GM13976 (cell line): ENCODE results near the gene GCFC2.

ENCODE experiments used
- DNase-seq: peaks from one replicate; pipeline ENCODE4 v3.0.0; 2012; ENCODE audit warnings: low spot score
- CTCF ChIP-seq: IDR thresholded peaks from 2 replicates; pipeline ENCODE4 v1.5.1; 2012; ENCODE audit warnings: borderline replicate concordance, mild to moderate bottlenecking; ENCODE audit not compliant: insufficient read depth; ENCODE audit errors: extremely low read depth, missing control alignments, control extremely low read depth
- in situ Hi-C: fragments of 300-500 bp; cut with MboI; formaldehyde crosslinking; loops from one replicate; pipeline ENCODE4 v1.12.0; 2022; ENCODE audit warnings: low sequenced_read_pairs, mixed read lengths, inconsistent platforms; ENCODE audit not compliant: unreplicated experiment

Gene GCFC2

GRCh38 chr2:75622929-75623328 lies 87.8 kb downstream of the GCFC2 start:
- in situ Hi-C loops, result loop anchor here (25.0 kb wide), 1 partner anchor 711 kb away; no protein-coding TSS in a partner anchor
- no peak for TF ChIP-seq CTCF
- DNase-seq, result no peak

DNA sequence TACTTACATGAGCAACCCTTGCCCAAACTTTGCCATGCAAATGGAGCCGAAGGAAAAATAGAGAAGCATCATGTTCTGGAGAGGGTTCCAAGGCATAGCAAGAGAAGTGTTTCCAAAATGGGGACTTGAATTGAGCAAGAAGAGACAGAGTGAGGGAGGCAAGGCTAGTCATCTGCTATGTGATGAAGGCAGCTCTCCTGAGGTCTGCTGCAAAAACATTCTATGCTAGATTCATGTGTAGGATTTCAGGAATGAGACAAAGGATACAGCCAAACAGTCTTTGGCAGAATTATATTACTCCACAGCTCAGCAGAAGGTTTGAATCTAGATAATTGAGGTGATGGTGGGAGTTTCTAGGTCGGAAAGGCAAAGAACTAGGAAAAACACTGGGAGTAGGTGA lies 88.2 kb downstream of the GCFC2 start:
- DNase-seq, result no peak
- TF ChIP-seq CTCF, result no peak
- in situ Hi-C loops, result loop anchor here (25.0 kb wide), 1 partner anchor 710 kb away; no protein-coding TSS in a partner anchor

GRCh38 chr2:75621228-75621627 lies 89.5 kb downstream of the GCFC2 start:
- no peak for DNase-seq
- in situ Hi-C loops, result loop anchor here (25.0 kb wide), 1 partner anchor 709 kb away; no protein-coding TSS in a partner anchor
- no peak for TF ChIP-seq CTCF

- in situ Hi-C loops, result loop anchor here (10.0 to 25.0 kb wide), 2 partner anchors 565 to 708 kb away; no protein-coding TSS in a partner anchor
These were observed 90.6 kb downstream of the GCFC2 start for GRCh38 chr2:75619956-75620740.

GRCh38 chr2:75616933-75617332 lies 93.8 kb downstream of the GCFC2 start:
- DNase-seq, result no peak
- no peak for TF ChIP-seq CTCF
- in situ Hi-C loops, result loop anchor here (10.0 to 25.0 kb wide), 2 partner anchors 562 to 705 kb away; no protein-coding TSS in a partner anchor

More at GRCh38 chr2:75619956-75620740, 90.6 kb downstream of the GCFC2 start:
- no peak for DNase-seq
- TF ChIP-seq CTCF, result no peak

- DNase-seq, result no peak
- TF ChIP-seq CTCF, result no peak
- in situ Hi-C loops, result loop anchor here (10.0 to 25.0 kb wide), 2 partner anchors 562 to 704 kb away; no protein-coding TSS in a partner anchor
These were observed 94.3 kb downstream of the GCFC2 start for GRCh38 chr2:75616406-75616805.
